Mucosa of gallbladder (tissue), 1 donor: Measurements from ENCODE around the gene GIGYF1. TPM values are rescaled to one million over a fixed set of nuclear protein-coding genes. Genes with fewer than 3 reads are reported as not detected.
"Not testable (repeated sequence)": the region's sequence is repeated elsewhere in the genome, so short reads cannot be mapped to it uniquely, and the experiment has no call there.

ENCODE experiments used
- DNase-seq: peaks from one replicate; pipeline ENCODE4 v3.0.0-alpha.2; 2020; ENCODE audit warnings: low spot score
- total RNA-seq: library from RNA; stranded (reverse); gene quantifications from one replicate; pipeline ENCODE4 v1.2.1, GENCODE V29; 2021
- donor health status: DM: no; HTN: no; CAD: no.

The GIGYF1 gene
- total RNA-seq, 1 donor from 2014 or later = 56.2 TPM

- no peak for DNase-seq
Measured at GRCh38 chr7:100710452-100710851, 16.4 kb upstream of the GIGYF1 start.

- DNase-seq = no peak
Measured at GRCh38 chr7:100708395-100708794, 14.3 kb upstream of the GIGYF1 start.

- DNase-seq = no peak
Measured at GRCh38 chr7:100706672-100707311, 12.7 kb upstream of the GIGYF1 start.

GRCh38 chr7:100705753-100706671, 12.0 kb upstream of the GIGYF1 start, which contains the start of gene POP7:
TSS of gene POP7 (plus strand) at chr7:100706121. CDS start at chr7:100706831, 710 bp downstream.
- peak; percentile 99 for DNase-seq

- peak; percentile 70 for DNase-seq
Measured at GRCh38 chr7:100705320-100705752, 11.3 kb upstream of the GIGYF1 start.

GRCh38 chr7:100701089-100701488, 7.0 kb upstream of the GIGYF1 start:
- DNase-seq = not testable (repeated sequence)

GRCh38 chr7:100699018-100699417, 5.0 kb upstream of the GIGYF1 start:
- no peak for DNase-seq

GRCh38 chr7:100696123-100696521, 2.1 kb upstream of the GIGYF1 start:
- DNase-seq = no peak

- DNase-seq = no peak
Measured at GRCh38 chr7:100693312-100694097, 545 bp downstream of the GIGYF1 start.

GRCh38 chr7:100692578-100692961, 1.5 kb downstream of the GIGYF1 start:
- no peak for DNase-seq

- DNase-seq = peak; percentile 78
Measured at GRCh38 chr7:100691676-100692577, 2.1 kb downstream of the GIGYF1 start.

GRCh38 chr7:100689230-100690135, 4.6 kb downstream of the GIGYF1 start:
- DNase-seq = no peak

GRCh38 chr7:100688326-100688860, 5.7 kb downstream of the GIGYF1 start:
- DNase-seq = no peak

- no peak for DNase-seq
Measured at GRCh38 chr7:100687751-100688300, 6.2 kb downstream of the GIGYF1 start.

GRCh38 chr7:100687261-100687660, 6.8 kb downstream of the GIGYF1 start:
- DNase-seq = no peak

GRCh38 chr7:100686822-100687211, 7.2 kb downstream of the GIGYF1 start:
- no peak for DNase-seq

- no peak for DNase-seq
Measured at GRCh38 chr7:100686201-100686821, 7.7 kb downstream of the GIGYF1 start.

GRCh38 chr7:100685631-100686145, 8.4 kb downstream of the GIGYF1 start:
- no peak for DNase-seq
